MM.1S (cell line): Measurements from ENCODE around the gene TEX264.

Experiments
- DNase-seq: peaks from one replicate; pipeline ENCODE4 v3.0.0-alpha.2; 2015
- H2AFZ ChIP-seq: fragments of 300-600 bp; sonication (generic); 2 replicates; pipeline ENCODE4 v1.6.0; 2016; ENCODE audit warnings: antibody characterized with exemption, low read length
- H3F3A ChIP-seq: fragments of 300-600 bp; sonication (generic); 2 replicates; pipeline ENCODE4 v1.6.1; 2016; ENCODE audit warnings: mild to moderate bottlenecking, antibody characterized with exemption, low read length, moderate library complexity, mixed read lengths; ENCODE audit not compliant: insufficient read depth
- H3K27ac ChIP-seq: fragments of 300-600 bp; sonication (generic); 2 replicates; pipeline ENCODE4 v1.5.1; 2016; ENCODE audit warnings: mild to moderate bottlenecking, low read length
- H3K27me3 ChIP-seq: fragments of 300-600 bp; sonication (generic); replicated peaks from 2 replicates; pipeline ENCODE4 v1.6.0; 2016; ENCODE audit warnings: low read length; ENCODE audit not compliant: insufficient read depth
- H3K36me3 ChIP-seq: fragments of 300-600 bp; sonication (generic); replicated peaks from 2 replicates; pipeline ENCODE4 v1.6.1; 2016; ENCODE audit warnings: mild to moderate bottlenecking, low read length, mixed read lengths; ENCODE audit not compliant: insufficient read depth
- H3K4me1 ChIP-seq: fragments of 300-600 bp; sonication (generic); 2 replicates; pipeline ENCODE4 v1.6.1; 2016; ENCODE audit warnings: low read length, mixed read lengths
- H3K4me2 ChIP-seq: fragments of 300-600 bp; sonication (generic); 2 replicates; pipeline ENCODE4 v1.6.0; 2016; ENCODE audit warnings: low read depth, low read length
- H3K4me3 ChIP-seq: fragments of 300-600 bp; sonication (generic); 2 replicates; pipeline ENCODE4 v1.5.1; 2016; ENCODE audit warnings: low read length, mixed read lengths
- H3K79me2 ChIP-seq: fragments of 300-600 bp; sonication (generic); 2 replicates; pipeline ENCODE4 v1.6.1; 2016; ENCODE audit warnings: mixed run types, low read length, mixed read lengths
- H3K9ac ChIP-seq: fragments of 300-600 bp; sonication (generic); 2 replicates; pipeline ENCODE4 v1.6.1; 2016; ENCODE audit warnings: low read length, mixed read lengths
- H3K9me2 ChIP-seq: fragments of 300-600 bp; sonication (generic); replicated peaks from 2 replicates; pipeline ENCODE4 v1.6.1; 2016; ENCODE audit warnings: mild to moderate bottlenecking, low read length, mixed read lengths; ENCODE audit not compliant: insufficient read depth
- H3K9me3 ChIP-seq: fragments of 300-600 bp; sonication (generic); replicated peaks from 2 replicates; pipeline ENCODE4 v1.6.1; 2016; ENCODE audit warnings: mild to moderate bottlenecking, low read length, mixed read lengths; ENCODE audit not compliant: insufficient read depth
- H4K20me1 ChIP-seq: fragments of 300-600 bp; sonication (generic); 2 replicates; pipeline ENCODE4 v1.6.1; 2016; ENCODE audit warnings: mild to moderate bottlenecking, low read length, moderate library complexity, mixed read lengths; ENCODE audit not compliant: insufficient read depth
- EZH2 ChIP-seq: fragments of 300-600 bp; sonication (generic); optimal IDR thresholded peaks from 2 replicates; pipeline ENCODE3; 2017; ENCODE audit warnings: low read depth, mild to moderate bottlenecking, antibody characterized with exemption, low read length, mixed read lengths
- EZH2phosphoT487 ChIP-seq: fragments of 300-600 bp; sonication (generic); IDR thresholded peaks from 2 replicates; pipeline ENCODE4 v1.6.1; 2018; ENCODE audit warnings: antibody characterized with exemption, low read length
- TF ChIP-seq, protein P1 (sequence below): fragments of 300-600 bp; sonication (generic); IDR thresholded peaks from 2 replicates; pipeline ENCODE4 v1.5.1; 2016; ENCODE audit warnings: antibody characterized with exemption, low read length, mixed read lengths

TEX264 gene

DNA sequence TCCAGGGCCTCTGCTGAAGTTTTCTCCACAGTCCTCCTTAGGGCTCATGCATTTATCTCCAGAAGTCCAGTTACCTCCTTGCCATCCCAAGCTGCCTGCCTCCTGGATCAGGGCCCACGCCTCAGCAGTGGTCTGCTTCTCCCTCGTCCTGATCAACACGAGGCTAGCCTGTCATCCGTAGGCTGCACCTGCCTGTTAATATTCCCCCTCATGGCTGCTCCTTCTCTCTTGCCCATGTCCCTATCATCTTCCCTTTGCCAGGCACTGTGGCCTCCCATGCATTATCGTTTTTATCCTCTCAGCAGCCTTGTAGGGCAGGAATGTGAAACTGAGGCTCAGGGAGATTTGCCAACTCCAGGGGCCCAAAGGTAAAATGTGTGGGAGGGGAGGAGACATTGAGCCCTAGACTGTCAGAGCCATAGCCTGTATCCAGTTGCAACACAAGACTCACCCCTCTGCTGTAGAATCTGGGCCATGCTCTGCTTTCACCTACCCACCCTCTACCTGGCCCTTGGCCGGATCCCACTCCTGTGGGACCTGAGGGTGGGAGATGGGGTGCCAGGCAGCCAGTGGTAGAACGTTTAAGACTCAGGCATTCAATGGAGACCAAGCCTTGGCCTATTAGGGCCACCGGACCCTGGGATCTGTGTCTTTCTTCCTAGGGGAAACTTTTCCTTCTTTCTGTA lies 40.4 kb downstream of the TEX264 start:
- no peak overlapping the region for H3K27ac ChIP-seq

GRCh38 chr3:51712038-51712420 lies 41.0 kb downstream of the TEX264 start:
- H3K9ac ChIP-seq, result no peak overlapping the region
- no peak overlapping the region for H2AFZ ChIP-seq
- no peaks in the 10 kb centered on the region for H3K9me3 ChIP-seq
- H3K4me2 ChIP-seq, result no peak overlapping the region
- H3K27ac ChIP-seq, result no peak overlapping the region
- H3K79me2 ChIP-seq, result no peaks in the 10 kb centered on the region
- H3K4me3 ChIP-seq, result no peak overlapping the region
- H3F3A ChIP-seq, result no peaks in the 10 kb centered on the region
- no peak for DNase-seq
- H3K27me3 ChIP-seq, result no peaks in the 10 kb centered on the region
- TF ChIP-seq, protein P1, sequence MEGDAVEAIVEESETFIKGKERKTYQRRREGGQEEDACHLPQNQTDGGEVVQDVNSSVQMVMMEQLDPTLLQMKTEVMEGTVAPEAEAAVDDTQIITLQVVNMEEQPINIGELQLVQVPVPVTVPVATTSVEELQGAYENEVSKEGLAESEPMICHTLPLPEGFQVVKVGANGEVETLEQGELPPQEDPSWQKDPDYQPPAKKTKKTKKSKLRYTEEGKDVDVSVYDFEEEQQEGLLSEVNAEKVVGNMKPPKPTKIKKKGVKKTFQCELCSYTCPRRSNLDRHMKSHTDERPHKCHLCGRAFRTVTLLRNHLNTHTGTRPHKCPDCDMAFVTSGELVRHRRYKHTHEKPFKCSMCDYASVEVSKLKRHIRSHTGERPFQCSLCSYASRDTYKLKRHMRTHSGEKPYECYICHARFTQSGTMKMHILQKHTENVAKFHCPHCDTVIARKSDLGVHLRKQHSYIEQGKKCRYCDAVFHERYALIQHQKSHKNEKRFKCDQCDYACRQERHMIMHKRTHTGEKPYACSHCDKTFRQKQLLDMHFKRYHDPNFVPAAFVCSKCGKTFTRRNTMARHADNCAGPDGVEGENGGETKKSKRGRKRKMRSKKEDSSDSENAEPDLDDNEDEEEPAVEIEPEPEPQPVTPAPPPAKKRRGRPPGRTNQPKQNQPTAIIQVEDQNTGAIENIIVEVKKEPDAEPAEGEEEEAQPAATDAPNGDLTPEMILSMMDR, result no peak
- TF ChIP-seq EZH2phosphoT487, result no peak
- TF ChIP-seq EZH2, result no peak
- no peaks in the 10 kb centered on the region for H3K4me1 ChIP-seq
- no peaks in the 10 kb centered on the region for H3K9me2 ChIP-seq
- no peaks in the 10 kb centered on the region for H3K36me3 ChIP-seq
- H4K20me1 ChIP-seq, result no peaks in the 10 kb centered on the region

More for the DNA sequence above, 40.4 kb downstream of the TEX264 start:
- H3K9me2 ChIP-seq, result no peaks in the 10 kb centered on the region
- no peaks in the 10 kb centered on the region for H3K4me1 ChIP-seq
- no peaks in the 10 kb centered on the region for H3K79me2 ChIP-seq
- no peak overlapping the region for H3K9ac ChIP-seq
- no peaks in the 10 kb centered on the region for H3F3A ChIP-seq
- H3K27me3 ChIP-seq, result no peaks in the 10 kb centered on the region
- no peaks in the 10 kb centered on the region for H3K9me3 ChIP-seq
- no peak for DNase-seq
- no peak overlapping the region for H2AFZ ChIP-seq
- H3K36me3 ChIP-seq, result no peaks in the 10 kb centered on the region
- H3K4me3 ChIP-seq, result no peak overlapping the region
- TF ChIP-seq EZH2 (no peak), EZH2phosphoT487 (no peak)
- no peak overlapping the region for H3K4me2 ChIP-seq
- H4K20me1 ChIP-seq, result no peaks in the 10 kb centered on the region

DNA sequence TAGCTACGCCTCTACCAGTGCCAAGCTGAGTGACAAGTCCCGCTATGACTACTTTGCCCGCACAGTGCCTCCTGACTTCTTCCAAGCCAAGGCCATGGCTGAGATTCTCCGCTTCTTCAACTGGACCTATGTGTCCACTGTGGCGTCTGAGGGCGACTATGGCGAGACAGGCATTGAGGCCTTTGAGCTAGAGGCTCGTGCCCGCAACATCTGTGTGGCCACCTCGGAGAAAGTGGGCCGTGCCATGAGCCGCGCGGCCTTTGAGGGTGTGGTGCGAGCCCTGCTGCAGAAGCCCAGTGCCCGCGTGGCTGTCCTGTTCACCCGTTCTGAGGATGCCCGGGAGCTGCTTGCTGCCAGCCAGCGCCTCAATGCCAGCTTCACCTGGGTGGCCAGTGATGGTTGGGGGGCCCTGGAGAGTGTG lies 41.5 kb downstream of the TEX264 start:
- no peak for DNase-seq
- H3K79me2 ChIP-seq, result no peaks in the 10 kb centered on the region
- TF ChIP-seq EZH2phosphoT487 (no peak), EZH2 (no peak)
- TF ChIP-seq, protein P1, result no peak
- H3K27ac ChIP-seq, result no peak overlapping the region
- no peaks in the 10 kb centered on the region for H3K27me3 ChIP-seq
- no peaks in the 10 kb centered on the region for H3K9me3 ChIP-seq
- no peaks in the 10 kb centered on the region for H3K4me1 ChIP-seq
- no peak overlapping the region for H3K4me3 ChIP-seq
- H4K20me1 ChIP-seq, result no peaks in the 10 kb centered on the region
- no peak overlapping the region for H3K4me2 ChIP-seq
- H2AFZ ChIP-seq, result no peak overlapping the region
- H3K9ac ChIP-seq, result no peak overlapping the region
- H3F3A ChIP-seq, result no peaks in the 10 kb centered on the region
- no peaks in the 10 kb centered on the region for H3K36me3 ChIP-seq
- H3K9me2 ChIP-seq, result no peaks in the 10 kb centered on the region

GRCh38 chr3:51712963-51713362 lies 41.9 kb downstream of the TEX264 start:
- Histone ChIP-seq H2AFZ (no peak overlapping the region), H4K20me1 (no peaks in the 10 kb centered on the region), H3K36me3 (no peaks in the 10 kb centered on the region), H3F3A (no peaks in the 10 kb centered on the region), H3K27ac (no peak overlapping the region), H3K4me2 (no peak overlapping the region), H3K9ac (no peak overlapping the region), H3K9me2 (no peaks in the 10 kb centered on the region), H3K9me3 (no peaks in the 10 kb centered on the region), H3K27me3 (no peaks in the 10 kb centered on the region), H3K4me1 (no peaks in the 10 kb centered on the region), H3K79me2 (no peaks in the 10 kb centered on the region), H3K4me3 (no peak overlapping the region)
- no peak for DNase-seq
- TF ChIP-seq EZH2 (no peak), EZH2phosphoT487 (no peak)
- TF ChIP-seq, protein P1, result no peak
